ENCODE data around the gene NYAP2.

NYAP2 gene

DNA sequence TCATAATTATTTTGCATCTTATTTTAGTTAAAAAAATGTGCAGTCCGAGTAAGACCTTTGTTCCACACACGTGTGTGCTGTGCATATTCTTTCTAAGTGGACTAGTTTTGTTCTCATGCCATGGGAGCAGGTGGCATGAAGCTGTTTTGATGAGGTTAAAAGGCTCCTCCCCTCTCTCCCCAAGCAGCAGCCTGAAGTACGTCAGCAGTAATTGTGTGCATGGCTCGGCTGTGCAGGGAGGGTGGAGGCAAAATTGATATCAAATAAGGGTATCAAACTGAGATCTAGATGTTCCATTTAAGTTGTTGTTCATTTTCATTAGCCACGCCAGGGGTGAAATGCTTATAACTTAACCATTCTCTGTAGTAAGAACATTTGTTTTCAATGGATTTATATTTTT is at the start of gene NYAP2:
TSS of gene NYAP2 (plus strand) at position 207 of the 400 bp plus-strand sequence. CDS start 9,171 bp downstream, outside the sequence.
- TF ChIP-seq, protein P1, sequence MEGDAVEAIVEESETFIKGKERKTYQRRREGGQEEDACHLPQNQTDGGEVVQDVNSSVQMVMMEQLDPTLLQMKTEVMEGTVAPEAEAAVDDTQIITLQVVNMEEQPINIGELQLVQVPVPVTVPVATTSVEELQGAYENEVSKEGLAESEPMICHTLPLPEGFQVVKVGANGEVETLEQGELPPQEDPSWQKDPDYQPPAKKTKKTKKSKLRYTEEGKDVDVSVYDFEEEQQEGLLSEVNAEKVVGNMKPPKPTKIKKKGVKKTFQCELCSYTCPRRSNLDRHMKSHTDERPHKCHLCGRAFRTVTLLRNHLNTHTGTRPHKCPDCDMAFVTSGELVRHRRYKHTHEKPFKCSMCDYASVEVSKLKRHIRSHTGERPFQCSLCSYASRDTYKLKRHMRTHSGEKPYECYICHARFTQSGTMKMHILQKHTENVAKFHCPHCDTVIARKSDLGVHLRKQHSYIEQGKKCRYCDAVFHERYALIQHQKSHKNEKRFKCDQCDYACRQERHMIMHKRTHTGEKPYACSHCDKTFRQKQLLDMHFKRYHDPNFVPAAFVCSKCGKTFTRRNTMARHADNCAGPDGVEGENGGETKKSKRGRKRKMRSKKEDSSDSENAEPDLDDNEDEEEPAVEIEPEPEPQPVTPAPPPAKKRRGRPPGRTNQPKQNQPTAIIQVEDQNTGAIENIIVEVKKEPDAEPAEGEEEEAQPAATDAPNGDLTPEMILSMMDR (IDR thresholded peaks at IDR 0.05; ENCODE audit: extremely low read depth, missing control alignments) = no peak
- DNase-seq (ENCODE audit: low spot score) = no peak

DNA sequence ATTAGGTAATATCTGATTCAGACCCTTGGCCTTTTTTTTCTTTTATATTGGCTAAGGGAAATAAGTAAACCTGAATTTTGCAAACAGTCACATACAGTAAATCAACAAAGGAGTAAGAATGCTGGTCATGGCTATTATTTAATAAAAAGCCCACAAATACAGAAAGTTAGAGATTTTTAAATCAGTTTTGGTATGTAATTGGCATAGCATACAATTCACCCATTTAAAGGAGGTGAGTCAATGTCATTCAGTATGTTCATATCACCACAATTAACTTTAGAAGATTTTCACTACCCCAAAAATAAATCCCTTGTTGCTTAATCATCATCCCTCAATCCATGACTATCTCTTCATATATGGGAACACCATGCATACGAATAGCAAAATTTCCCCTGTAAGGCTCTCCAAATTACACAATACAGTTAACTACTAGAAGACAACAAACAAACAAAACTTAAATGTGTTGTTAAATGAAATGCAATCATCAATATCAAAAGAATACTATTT is 45.9 kb upstream of the NYAP2 start:
- TF ChIP-seq, protein P1 (IDR thresholded peaks at IDR 0.05; ENCODE audit: extremely low read depth, missing control alignments) = no peak
- DNase-seq (ENCODE audit: low spot score) = no peak

DNA sequence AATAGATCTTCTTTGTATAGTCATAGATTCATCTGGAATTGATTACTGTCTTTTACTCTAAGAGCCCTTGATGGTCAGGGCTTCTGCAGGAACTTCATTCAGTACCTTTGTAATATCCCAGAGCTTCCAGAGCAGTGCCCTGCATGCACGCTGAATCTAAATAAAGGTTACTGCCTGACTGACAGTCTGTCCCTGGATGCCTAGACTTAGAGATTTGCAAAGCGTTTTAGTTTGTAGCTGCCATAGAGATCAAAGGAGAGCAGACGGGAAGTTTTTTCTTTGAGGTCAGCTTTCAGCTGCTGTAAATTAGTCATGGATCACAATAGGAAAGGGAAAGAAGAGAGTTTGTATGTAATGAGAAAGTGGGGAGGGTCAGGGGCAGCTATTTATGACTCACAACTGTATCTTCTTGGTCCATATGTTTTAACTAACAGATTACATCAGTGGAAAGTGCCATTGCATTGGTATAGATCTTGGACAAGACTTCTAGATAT is 45.2 kb upstream of the NYAP2 start:
- TF ChIP-seq, protein P1 (IDR thresholded peaks at IDR 0.05; ENCODE audit: extremely low read depth, missing control alignments) = no peak
- DNase-seq (ENCODE audit: low spot score) = no peak

DNA sequence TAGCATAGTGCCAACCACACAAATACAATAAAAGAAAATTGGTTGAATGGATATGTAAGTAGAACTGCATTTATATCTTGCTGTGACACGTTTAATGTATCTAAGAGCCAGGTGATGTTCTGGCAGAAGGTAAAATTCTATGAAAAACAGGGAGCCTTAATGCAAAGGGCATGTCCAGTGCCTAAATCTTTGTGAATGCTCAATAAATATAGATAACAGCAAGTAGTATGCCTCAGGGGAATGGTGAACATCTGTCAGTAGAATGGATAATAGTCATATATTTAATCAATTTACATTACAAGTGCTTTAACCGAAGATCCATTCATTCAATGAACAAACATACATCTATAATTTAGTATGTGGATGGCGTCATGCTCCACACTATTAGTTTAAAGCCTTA is 43.7 kb upstream of the NYAP2 start:
- TF ChIP-seq, protein P1 (IDR thresholded peaks at IDR 0.05; ENCODE audit: extremely low read depth, missing control alignments) = no peak
- no peak for DNase-seq (ENCODE audit: low spot score)

DNA sequence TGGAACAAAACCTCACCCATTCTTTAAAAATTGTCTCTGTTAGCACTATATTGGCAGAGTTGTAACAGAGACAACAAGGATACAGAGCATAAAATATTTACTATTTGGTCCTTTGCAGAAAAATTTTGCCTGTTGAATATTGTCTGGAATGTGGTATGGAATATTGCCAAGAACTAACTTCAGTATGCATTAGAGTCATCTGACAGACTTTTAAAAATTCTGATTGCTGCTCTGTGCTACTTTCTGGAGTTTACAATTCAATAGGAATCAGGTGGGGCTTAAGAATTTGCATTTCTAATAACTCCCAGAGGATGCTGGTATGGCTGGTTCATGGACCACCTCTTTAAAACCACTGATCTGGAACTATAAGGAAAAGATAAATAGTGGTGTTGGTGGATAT is 32.8 kb upstream of the NYAP2 start:
- TF ChIP-seq, protein P1 (IDR thresholded peaks at IDR 0.05; ENCODE audit: extremely low read depth, missing control alignments) = no peak
- no peak for DNase-seq (ENCODE audit: low spot score)

DNA sequence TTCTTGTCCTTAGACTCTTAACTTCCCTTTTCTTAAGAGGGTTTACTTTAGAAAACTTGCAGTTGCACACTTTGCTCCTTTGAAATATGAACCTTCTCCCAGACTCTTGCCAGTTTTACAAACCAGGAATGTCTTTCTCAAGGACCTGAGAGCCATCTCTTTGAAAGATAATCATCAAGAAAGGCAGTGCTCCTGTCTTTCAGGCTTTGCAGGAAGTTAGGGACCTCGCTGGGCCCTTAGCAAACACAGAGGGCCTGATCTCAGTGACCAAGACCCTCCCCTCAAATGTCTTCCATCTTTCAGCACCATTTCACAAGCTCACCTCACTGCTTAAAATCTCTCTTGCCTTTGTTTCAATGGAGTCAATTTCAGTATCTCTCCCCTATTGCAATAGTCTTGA is 32.0 kb upstream of the NYAP2 start:
- no peak for DNase-seq (ENCODE audit: low spot score)
- TF ChIP-seq, protein P1 (IDR thresholded peaks at IDR 0.05; ENCODE audit: extremely low read depth, missing control alignments) = no peak

DNA sequence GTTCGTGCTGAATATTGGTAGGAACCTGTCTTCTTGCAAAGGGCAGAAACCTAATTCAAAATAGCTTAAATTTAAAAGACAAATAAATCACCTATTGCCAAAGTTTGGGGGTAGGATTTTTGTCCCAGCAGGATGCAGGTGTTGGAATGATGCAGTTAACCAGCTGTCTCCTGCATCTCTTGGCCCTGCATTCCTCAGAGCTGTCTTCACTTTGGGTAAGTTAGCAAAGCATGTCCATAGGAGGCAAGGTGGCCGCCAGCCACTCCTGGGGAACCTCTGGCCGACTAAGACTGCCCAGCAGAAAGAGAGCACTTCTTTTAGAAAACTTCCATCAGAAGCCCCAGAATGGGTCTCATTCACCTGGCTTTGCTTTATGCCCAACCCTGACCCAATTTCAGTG is 20.5 kb upstream of the NYAP2 start:
- TF ChIP-seq, protein P1 (IDR thresholded peaks at IDR 0.05; ENCODE audit: extremely low read depth, missing control alignments) = no peak
- no peak for DNase-seq (ENCODE audit: low spot score)

Measured in GM20000 (cell line).